Bone marrow (tissue), 2 donors: ENCODE data around the gene PIK3AP1.
"Not testable (repeated sequence)": the region's sequence is repeated elsewhere in the genome, so short reads cannot be mapped to it uniquely, and the experiment has no call there.

Experiments used
- DNase-seq, 2 donors: peaks; one replicate each; lab custom pipeline; 2025; lab: John Stamatoyannopoulos, UW

The PIK3AP1 gene, protein sequence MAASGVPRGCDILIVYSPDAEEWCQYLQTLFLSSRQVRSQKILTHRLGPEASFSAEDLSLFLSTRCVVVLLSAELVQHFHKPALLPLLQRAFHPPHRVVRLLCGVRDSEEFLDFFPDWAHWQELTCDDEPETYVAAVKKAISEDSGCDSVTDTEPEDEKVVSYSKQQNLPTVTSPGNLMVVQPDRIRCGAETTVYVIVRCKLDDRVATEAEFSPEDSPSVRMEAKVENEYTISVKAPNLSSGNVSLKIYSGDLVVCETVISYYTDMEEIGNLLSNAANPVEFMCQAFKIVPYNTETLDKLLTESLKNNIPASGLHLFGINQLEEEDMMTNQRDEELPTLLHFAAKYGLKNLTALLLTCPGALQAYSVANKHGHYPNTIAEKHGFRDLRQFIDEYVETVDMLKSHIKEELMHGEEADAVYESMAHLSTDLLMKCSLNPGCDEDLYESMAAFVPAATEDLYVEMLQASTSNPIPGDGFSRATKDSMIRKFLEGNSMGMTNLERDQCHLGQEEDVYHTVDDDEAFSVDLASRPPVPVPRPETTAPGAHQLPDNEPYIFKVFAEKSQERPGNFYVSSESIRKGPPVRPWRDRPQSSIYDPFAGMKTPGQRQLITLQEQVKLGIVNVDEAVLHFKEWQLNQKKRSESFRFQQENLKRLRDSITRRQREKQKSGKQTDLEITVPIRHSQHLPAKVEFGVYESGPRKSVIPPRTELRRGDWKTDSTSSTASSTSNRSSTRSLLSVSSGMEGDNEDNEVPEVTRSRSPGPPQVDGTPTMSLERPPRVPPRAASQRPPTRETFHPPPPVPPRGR

DNA sequence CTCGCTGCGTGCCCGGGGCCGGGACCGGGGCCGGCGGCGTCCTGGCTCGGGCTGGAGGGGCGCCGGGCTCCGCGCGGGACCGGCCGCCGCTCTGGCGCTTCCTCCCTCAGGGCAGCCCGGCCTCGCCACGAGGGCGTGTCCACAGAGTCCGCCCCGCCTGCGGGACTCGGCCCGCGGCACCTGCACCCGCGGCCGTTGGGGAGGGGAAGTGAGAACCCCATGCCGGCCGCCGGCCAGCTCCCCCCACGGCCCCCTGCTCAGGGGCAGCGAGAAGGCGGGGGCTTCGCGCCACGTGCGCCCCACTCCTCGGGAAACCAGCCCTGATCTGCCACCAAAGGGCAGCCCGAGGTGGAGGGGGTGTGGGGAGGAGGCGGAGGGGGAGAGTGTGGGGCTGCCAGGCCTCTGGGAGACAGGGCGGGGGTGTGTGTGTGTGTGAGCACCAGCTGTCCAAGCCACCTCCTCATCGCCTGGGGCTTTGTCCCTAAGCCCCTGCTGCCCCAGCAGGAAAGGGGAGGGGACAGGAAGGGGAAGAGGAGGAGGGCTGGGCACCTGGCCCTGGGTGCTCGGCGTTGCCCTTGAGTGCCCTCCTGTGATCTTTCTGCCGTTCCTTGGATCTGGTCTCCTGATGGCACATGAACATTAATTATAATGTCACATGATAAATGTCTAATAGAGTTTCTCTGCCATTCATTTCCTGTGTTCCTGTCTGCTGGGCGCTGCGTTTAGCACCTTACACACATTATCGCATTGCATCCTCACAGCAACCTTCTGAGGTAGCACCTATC lies at the start of gene PIK3AP1:
Gene PIK3AP1 (minus strand): TSS at position 93 of the 785 bp plus-strand sequence. CDS start 120 bp downstream, outside the sequence.
- DNase-seq: peak; percentile 32 to 73

DNA sequence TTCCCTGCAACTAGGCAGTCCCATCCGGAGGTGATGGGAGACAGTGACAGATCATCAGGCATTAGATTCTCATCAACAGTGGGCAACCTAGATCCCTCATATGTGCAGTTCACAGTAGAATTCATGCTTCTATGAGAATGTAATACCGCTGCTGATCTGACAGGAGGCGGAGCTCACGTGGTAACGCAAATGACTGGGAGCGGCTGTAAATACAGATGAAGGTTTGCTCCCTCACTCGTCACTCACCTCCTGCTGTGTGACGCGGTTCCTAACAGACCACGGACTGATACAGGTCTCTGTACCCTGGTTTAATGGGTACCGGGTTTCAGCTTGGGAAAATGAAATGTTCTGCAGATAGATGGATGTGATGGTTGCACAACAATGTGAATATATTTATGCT lies 47.8 kb upstream of the PIK3AP1 start:
- no peak for DNase-seq

DNA sequence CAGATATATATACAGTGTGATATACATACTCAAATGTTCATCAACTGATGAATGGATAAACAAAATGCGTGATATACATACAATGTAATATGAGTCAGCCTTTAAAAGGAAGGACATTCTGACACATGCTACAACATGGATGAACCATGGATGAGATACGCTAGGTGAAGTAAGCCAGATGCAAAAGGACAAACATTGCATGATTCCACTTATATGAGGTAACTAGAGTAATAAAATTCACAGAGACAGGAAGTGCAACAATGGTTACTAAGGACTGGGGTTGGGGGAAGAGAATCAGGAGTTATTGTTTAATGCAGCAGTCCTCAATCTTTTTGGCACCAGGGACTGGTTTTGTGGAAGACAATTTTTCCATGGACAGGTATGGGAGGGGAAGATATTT lies 47.3 kb upstream of the PIK3AP1 start:
- no peak for DNase-seq

DNA sequence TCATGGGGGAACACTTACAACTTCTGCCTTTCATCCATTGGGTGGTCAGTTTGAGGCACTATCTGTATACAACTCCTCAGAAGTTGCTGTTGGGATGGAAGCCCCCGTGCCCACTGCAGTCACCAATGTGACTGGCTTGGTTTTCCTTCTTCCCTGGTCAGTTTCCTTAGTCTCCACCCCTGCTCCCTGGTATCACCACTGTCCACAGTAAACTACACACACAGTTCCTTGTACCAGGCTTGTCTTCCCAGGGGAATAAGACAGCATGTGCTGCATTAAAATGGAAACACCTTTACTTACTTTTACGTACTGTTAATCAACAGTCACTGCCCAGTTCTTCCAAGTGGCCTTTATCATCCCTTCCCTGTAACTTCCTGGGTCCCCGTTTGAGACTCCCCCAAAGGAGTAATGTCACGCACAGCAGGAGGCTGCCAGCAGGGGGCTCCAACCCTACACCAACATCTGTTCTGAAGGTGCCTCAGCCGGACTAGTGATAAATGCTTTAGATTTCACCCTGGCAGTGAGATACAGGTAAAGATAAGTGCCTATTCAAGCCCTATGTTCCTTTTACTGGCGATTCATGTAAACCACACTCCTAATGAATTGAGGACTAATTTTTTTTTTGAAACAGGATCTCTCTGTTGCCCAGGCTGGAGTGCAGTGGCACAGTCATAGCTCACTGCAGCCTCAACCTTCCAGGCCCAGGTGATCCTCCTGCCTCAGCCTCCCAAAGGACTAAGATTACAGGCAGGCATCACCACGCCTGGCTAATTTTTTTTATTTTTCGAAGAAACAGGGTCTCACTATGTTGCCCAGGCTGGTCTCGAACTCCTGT lies 45.3 kb upstream of the PIK3AP1 start:
- DNase-seq: peak; percentile 28 to 42

DNA sequence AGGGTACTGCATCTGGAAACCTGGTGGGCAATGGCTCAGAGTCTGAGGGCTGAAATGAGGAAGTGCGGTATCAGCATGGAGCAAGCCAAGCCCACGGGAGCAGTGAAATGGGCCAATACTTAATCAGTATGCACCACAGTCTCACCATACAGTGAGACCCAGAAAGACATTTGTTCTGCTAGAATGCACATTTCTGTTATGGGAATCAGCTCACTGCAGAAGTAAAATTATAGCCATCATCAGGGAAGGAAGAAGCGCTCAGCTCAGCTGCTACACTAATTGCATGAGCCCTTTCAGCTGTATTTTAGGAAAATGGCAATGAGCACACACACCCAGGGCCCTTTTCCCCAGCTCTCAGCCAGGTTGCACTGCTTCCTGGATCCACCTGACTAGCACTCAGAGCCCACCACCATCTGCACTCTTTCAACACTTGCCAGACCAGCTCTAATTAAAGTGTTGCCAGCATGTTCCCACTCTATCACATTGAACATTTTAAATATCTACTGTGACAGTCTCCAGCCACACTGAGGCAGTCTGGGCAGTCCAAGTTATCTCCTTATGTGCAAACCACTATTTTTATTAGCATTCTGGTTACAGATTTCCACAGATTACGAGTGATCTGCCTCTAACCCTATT lies 44.2 kb upstream of the PIK3AP1 start:
- peak in 1 of 2 donors; percentile 4 for DNase-seq

DNA sequence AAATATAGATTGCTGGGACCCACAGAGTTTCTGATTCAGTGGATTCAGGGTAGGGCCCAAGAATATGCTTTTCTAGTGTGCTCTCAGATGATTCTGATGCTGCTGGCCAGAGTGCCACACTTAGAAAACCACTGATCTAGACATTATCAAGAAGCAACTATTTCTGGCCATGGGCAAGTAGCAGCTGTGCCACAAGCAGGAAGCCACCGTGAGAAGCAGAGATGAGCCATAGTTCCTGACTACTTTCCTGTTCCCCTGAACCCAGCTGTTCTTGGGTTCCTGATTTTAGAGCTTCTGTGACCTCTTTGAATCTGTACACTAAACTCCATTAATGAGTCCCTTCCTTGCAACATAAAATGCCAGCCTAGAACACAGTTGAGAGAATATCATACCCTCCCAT lies 38.1 kb upstream of the PIK3AP1 start:
- DNase-seq: peak in 1 of 2 donors; percentile 91

DNA sequence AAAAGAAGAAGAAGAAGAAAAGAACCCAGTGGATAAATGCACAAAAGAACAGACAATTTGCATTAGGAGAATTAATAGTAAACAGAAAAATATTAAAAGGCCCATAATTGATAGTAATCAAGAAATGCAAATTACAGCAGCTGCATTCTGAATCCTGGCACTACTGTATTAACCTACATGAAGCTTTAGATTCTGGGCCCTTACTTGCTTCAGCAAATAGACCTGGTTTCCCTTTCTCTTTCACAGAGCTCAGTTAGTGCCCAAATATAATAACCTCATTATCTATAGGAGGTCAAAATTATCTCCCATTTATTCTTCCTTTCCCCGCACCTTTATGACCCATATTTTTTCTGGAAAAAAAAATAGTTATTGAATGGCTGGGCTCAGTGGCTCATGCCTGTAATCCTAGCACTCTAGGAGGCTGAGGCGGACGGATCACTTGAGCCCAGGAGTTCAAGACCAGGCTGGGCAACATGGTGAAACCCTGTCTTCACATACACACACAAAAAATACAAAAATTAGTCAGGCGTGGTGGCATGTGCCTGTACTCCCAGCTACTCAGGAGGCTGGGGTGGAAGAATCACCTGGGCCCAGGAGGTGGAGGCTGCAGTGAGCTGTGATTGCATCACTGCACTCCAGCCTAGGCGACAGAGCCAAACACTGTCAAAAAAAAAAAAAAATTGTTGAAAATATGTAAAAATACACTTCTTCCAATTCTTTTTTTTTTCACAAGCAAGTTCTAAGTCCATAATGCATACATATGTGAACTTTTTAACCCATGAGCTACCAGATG lies 36.0 kb upstream of the PIK3AP1 start:
- peak in 1 of 2 donors; percentile 16 for DNase-seq

DNA sequence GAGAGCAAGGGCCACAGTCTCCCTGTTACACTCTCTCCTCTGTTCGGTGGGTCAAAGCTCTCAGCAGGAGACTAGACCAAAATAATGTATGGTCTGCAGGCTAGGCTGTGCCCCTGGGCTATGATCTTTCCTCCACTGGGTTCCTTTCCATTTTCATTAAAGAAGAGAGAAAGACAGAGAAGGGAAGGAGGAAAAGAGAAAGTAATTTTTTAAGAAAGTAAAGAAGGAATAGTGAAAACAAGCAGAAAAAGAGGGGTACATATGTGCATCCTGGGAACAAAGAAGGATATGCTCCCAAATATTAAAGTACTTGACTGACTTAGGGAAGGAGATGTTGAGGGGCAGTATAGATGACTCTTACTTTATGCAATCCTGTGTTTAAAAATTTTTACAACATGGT lies 33.6 kb upstream of the PIK3AP1 start:
- DNase-seq: no peak

DNA sequence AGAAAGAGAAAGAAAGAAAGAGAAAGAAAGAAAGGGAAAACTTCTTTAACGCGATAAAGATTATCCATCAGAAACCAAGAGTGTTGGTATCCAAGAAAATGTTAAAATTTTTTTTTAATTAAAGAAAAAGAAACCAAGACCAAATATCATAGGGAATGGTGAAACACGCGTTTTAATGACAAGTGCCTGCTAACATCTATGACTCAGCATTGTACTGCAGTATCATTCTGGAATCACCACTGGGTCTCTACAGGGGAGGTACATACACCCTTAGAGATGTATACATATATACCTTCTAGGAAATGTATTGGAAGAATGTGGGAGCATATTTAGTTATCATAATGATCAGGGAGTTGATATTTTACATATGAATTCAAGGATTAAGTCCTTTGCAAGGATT lies 32.1 kb upstream of the PIK3AP1 start:
- no peak for DNase-seq

DNA sequence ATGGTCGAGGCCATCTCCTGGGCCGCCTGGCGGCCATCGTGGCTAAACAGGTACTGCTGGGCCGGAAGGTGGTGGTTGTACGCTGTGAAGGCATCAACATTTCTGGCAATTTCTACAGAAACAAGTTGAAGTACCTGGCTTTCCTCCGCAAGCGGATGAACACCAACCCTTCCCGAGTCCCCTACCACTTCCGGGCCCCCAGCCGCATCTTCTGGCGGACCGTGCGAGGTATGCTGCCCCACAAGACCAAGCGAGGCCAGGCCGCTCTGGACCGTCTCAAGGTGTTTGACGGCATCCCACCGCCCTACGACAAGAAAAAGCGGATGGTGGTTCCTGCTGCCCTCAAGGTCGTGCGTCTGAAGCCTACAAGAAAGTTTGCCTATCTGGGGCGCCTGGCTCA lies 30.0 kb upstream of the PIK3AP1 start:
- DNase-seq: not testable (repeated sequence)

DNA sequence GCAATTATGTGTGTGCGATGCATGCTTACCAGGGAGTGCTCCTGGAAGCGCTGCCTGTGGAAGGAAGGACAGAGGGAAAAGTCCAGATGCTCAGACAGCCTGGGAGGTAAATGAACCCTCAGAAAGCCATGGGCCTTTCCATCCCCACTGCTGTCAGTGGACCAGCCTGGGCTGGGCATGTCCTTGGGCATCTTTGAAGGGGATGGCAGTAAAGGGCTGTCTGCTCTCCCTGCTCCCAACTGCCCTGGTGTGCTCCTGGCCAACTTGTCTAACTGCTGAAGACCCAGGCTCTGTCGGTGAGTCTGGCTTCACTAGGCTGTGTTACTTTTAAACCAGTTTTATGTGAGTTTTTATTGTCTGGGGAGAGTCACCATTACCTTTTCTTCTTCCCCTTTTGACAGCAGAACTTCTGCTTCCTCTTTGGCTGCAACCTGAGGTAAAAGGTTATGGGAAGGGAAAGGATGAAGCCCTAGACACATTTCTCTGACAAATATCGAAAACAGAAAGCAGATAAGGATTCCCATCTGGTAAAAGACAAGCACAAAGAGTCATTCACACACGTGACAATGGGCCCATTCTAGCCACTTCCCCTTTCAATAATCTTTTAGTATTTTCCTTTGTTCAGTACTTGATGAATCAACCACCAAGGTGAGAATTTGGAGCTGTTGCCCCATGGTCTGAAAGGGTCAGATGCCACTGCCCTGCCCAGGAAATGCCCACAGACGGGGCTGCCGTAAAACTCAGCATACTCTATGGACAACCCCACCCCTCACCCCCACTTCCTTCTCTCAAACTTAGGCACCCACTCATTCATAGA lies 27.6 kb upstream of the PIK3AP1 start:
- DNase-seq: peak in 1 of 2 donors; percentile 93

DNA sequence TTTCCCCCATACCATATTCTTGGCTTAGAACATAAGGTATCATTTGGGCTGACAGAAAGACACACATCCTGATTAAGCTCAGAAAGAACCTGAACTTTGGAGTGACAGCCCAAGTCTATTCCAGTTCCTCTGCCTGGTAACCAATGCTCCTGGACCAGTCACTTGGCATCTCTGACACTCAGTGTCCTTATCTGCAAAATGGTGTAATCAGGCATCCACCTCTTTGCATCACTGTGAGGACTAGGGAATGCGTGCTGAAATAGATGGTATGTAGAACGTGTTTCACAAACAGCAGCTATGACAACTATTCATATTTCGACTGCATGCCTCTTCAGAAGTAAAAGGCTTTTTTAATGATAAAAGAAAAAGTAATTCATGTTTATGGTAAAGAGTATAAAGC lies 26.2 kb upstream of the PIK3AP1 start:
- DNase-seq: no peak

DNA sequence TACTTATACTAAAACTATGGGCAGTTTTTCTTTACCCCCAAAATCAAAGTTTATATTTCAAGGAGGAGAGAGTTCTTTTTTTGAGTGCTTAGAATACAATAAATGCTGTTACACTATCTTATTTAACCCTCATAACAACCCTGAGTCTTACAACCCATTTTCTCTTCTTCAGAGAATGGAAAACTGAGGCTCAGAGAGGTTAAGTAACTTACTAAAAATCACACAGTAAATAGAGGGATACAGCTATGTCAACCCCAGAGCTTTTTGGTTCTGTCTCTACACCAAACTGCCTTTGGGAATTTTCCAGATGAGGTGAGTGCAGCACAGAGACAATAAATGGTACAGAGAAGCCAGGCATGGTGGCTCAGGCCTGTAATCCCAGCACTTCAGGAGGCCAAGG lies 25.6 kb upstream of the PIK3AP1 start:
- no peak for DNase-seq

DNA sequence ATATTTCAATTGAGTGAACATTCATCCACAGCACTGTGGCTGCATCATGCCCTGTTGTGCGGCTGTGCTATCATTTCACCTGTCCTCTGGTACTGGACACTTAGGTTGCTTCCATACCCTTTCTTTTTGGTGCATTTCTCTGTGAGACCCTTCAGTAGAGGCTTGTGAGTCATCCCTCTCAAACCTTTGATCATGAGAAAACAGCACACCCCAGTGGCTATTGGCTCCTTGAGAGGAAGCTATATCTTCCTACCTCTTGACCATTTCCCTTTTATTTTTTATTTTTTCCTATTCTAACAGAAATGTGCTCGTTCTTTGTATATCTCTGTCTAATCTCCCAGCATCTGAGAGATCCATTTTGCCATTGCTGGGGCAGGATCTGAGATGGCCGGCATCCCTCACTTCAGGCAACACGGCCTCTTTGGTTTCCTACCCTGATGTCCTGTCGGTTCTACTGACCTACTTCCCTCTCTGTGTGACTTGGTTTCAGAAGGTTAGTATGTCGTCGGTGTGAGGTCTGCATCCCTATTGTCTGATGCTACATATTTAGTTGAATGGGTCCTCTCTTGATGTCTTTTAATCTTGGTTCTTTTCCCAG lies 23.8 kb upstream of the PIK3AP1 start:
- DNase-seq: peak in 1 of 2 donors; percentile 24

DNA sequence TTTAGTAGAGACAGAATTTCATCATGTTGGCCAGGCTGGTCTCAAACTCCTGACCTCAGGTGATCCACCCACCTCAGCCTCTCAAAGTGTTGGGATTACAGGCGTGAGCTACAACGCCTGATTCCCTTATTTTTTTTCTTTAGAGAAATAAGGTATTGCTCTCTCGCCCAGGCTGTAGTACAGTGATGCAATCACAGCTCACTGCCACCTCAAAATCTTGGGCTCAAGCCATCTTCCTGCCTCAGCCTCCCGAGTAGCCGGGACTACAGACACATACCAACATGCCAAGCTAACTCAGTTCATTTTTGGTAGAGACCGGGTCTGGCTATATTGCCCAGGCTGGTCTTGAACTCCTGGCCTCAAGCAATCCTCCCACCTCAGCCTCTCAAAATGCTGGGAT lies 21.2 kb upstream of the PIK3AP1 start:
- not testable (repeated sequence) for DNase-seq

DNA sequence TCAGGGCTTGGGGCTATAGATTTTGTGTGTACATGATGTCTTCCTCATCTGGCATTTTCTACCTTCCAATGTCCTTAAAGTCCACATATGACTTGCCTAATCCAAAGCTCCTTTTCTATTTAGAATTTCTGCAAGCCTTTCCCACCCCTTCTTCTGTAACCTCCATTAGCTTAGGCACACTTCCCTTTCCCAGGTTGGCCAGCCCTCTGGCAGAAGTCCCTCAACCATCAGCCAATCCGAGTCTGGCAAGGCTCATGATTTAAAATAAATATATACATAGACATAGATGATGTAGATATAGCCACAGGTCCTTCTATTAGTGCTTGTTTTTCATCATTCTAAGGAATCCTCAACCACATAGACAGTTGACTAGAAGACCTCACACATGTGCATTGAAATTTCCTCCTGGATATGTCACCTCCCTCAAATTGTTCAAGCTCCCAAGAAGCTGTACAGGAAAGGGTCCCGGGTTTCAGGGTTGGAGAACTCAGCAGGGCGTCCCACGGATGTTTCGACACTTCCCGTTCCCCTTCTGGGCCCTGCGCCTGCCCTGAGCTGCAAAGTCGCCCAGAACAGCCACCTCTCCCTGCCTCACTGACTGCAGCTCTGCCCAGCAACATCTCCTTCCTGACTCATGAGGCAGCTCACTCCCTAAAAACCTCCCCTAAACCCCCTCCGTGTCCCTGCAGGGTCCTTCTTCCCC lies 20.4 kb upstream of the PIK3AP1 start:
- DNase-seq: peak; percentile 45 to 84

DNA sequence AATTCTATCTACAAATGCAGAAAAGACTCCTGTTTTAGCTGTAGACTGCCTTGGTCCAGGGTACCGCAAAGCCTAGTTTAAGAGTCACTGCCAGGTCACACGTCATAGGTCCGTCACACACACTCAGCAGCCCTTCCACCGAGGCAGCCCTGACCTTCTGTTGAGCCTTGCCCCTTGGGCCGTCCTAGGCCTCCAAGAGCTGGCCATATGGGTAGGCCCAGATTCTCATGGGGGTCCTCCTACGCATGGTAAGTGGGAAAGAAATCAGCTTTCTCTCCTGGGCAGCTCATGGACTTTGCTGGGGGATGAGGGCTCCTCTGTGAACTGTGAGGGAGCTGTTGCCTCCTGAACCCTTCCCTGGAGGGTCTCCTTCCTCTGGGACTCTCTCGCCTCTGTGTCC lies 19.8 kb upstream of the PIK3AP1 start:
- no peak for DNase-seq

DNA sequence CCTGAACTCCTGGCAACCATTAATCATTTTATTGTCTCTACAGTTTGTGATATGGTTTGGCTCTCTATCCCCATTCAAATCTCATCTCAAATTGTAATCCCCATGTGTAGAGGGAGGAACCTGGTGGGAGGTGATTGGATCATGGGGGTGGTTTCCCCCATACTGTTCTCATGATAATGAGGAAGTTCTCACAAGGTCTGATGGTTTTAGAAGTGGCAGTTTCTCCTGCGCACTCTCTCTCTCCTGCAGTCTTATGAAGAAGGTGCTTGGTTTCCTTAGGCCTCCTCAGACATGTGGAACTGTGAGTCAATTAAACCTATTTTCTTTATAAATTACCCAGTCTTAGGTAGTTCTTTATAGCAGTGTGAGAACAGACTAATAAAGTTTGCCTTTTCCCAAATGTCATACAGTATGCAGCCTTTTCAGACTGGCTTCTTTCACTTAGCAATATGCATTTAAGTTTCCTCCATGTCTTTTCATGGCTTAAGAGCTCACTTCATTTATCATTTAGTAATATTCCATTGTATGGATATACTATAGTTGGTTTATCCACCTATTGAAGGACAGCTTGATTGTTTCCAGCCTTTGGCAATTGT lies 17.1 kb upstream of the PIK3AP1 start:
- peak in 1 of 2 donors; percentile 55 for DNase-seq
